ENCODE data around the gene DPF3.

- TF ChIP-seq EZH2phosphoT487 (IDR thresholded peaks at IDR 0.05; ENCODE audit: insufficient read depth, low read depth) (no peak), EZH2 (IDR thresholded peaks at IDR 0.05; ENCODE audit: insufficient read depth, poor library complexity, severe bottlenecking) (no peak)
These were observed 287.0 kb downstream of the DPF3 start for GRCh38 chr14:72606879-72607278.

All from GM23248 (cell line).